ENCODE data around the gene DAD1.
A peak's percentile ranks its signal among the peaks of the same experiment; 100 is the strongest.
"Not testable (repeated sequence)": the region's sequence is repeated elsewhere in the genome, so short reads cannot be mapped to it uniquely, and the experiment has no call there.

DAD1 gene

DNA sequence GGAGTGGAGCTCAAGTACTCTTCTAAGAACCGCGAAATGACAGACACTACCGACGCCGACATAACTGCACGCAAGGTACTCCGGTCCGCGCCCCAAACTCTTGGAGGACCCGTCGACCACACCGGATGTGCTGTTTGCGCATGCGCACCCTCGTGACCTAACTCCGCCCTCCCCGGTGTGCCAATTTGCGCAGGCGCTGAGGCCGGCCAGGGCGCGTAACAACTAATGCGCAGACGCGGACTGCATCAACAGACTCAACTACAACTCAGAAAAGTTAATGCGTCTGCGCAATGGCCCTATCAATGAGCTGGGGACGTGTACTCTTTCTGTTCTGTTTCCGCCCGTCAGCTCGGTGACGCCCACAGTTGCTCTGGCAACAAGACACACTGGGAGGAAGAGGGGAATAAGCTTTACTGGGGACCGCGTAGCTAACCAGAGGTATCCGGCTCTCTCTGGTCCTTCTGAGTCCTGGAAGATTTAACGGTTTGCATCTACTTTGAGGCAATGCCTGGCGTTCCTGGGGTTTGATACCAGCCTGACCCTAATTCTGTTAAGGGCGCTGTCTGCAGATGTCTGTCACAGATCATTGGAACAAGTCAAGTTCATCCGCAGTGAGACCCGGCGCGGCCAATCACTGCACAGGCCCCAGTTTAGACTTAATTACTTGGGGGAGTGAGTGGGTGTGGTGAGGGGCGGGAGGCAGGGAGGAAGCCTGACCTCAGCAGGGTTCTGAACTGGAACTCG is at the start of gene DAD1:
Gene DAD1 (minus strand): TSS at position 129 of the 744 bp plus-strand sequence. CDS start 67 bp downstream, at position 62.
- DNase-seq: peak; percentile 98 to 99

DNA sequence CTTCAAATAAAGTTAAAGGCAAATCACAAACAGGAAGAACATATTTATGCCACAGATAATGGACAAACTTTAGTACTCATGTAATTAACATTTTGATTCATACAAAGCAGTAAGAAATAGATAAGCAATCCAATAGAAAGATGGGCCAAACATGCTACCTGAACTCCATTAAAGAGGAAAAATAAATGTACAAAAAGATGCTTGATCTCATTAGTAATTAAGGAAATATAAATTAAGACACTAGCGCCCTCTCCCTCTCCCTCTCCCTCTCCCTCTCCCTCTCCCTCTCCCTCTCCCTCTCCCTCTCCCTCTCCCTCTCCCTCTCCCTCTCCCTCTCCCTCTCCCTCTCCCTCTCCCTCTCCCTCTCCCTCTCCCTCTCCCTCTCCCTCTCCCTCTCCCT is 47.0 kb upstream of the DAD1 start:
- not testable (repeated sequence) for DNase-seq

- no peak for DNase-seq
These were observed 45.3 kb upstream of the DAD1 start for GRCh38 chr14:22634233-22634900.

DNA sequence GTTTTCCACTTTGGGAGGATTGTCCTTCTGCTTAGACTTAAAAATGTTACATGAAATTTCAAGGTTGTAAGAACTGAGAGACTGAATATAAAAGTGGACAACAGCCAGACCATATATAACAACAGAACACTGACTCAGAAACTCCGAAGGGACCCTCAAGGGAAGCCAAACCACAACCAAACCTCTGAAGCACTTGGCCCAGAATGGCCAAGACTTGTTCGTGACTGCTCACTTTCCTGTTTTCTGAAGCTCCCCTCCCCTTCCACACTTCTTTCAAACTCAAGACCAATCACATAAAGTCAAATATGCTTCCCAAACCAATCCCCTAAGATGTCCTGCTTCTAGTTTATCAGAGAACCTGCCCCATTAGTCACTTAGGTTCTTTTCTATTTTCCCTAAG is 41.5 kb upstream of the DAD1 start:
- no peak for DNase-seq

DNA sequence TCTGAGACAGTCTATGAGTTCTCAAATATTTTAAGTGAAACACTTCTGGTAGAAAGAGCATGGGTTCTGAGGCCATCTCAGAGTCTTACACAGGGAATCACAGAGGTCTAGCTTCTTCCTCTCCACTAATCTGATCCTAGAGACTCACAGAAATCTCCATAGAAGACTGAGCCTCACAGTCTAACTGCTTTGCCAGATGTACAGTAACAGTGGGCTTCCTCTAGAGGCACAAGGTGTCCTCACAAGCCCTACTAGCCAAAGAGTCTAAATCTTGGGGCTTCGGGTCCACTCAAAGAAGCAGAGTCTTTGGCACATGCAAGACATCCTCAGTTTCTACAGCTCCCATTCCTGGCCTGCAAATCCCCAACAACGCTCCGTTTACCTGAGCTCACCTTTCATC is 41.0 kb upstream of the DAD1 start:
- no peak for DNase-seq

DNA sequence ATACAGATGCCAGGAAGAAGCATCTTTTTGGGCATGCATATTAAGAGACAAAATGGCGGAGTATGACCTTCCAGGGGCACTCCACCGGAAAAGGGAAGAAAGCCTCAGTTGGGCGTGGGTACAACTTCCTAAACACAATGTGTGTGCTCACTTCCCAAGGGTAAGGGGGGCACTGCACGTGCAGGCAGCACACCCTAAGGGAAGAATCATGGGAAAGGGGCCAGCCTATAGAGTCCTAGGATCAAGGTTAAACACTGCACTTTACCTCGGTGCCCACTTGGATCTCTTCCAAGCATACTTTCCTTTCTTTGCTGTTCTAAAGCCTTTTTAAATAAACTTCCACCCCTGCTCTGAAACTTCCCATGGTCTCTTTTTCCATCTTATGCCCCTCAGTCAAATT is 40.3 kb upstream of the DAD1 start:
- DNase-seq: no peak

GRCh38 chr14:22627506-22628263 is 38.7 kb upstream of the DAD1 start:
- no peak for DNase-seq

DNA sequence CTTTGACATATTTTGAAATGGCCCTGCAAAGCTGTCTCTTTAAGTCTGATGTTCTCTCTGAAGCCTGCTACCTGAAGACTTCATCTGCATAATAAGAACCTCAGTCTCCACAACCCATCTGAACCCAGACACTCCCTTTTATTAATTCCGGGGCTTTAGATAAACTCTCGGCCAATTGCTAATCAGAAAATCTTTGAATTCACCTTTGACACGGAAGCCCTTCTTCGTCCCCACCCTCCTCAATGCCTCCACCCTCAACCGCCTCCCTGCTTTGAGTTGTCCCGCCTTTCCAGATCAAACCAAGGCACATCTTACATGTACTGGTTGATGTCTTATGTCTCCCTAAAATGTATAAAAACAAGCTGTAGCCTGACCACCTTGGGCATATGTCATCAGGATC is 37.6 kb upstream of the DAD1 start:
- no peak for DNase-seq

- no peak for DNase-seq
These were observed 34.0 kb upstream of the DAD1 start for GRCh38 chr14:22623047-22623446.

GRCh38 chr14:22622255-22622654 is 33.2 kb upstream of the DAD1 start:
- DNase-seq: no peak

GRCh38 chr14:22615765-22616164 is 26.7 kb upstream of the DAD1 start:
- not testable (repeated sequence) for DNase-seq

DNA sequence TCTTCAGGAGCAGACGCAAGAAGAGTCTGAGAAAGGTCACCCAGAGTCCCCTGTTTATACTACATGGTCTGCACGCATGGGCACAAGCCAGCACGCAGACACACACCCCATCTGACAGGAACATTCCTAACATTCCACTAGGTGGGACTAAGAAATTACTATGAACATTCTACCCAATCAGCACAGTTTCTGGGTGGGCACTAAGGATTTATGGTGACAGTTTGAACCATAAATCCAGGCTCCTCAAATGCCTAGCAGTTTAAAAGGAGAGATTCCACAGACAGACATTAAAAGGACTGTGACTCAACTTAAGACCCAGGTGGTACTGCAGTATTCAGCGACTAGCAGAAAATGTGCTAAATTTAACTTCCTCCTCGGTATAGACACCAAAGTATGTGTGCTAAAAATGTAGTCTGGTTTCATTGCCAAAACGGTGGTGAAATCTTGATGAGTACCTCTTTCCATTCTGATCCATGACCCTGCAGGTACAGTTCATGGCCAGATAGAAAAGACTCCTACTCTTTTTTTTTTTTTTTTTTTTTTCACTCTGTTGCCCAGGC is 25.3 kb upstream of the DAD1 start:
- DNase-seq: no peak

DNA sequence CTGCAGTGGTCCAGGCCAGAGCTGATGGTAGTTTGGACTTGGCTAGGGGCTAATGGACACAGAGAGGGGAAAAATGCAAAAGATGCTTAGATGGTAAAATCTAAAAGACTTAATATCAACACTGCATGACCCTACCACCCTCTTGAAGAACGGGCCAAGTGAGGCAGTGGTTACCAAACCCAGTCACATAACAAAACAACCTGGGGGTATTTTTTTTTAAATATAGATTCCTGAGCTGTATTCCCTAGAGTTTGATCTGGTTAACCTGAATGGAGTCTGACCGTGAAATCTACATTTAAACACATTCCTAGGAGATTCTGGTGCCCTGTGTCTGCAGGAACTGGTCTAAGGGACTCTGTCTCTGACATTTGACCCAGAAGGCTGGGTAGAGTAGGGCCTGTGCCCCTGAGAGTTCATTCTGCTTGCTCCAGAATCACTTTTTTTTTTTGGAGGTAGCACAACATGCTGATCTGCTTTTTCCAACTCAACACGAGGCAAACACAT is 24.8 kb upstream of the DAD1 start:
- no peak for DNase-seq

DNA sequence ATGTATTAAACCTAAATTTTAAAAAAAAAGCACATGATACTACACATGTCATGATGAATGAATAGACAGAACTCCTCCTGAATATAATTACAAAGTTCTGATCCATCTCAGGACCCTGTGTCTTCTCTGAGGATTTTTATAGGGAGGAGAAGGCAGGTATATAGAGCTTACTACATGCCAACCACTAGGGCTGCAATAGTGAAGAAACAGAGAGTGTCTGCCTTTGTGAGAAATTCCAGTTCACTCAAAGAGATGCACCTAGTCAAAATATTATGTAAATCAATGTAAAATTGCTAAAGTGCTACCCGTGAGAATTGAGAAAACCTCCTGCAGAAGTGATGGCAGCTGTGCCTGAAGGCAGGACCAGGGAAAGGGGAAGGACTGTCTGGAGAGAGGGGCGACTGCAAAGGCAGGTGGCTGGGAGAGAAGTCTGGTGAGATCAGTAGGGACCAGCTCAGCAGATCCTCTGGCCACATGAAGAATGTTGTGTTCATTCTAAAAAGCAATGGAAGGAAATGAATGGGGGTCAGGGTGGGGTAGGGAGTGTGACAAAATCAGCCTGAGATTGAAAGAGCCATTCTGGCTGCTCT is 24.2 kb upstream of the DAD1 start:
- no peak for DNase-seq

- no peak for DNase-seq
These were observed 21.9 kb upstream of the DAD1 start for GRCh38 chr14:22610931-22611330.

- DNase-seq: no peak
These were observed 18.3 kb upstream of the DAD1 start for GRCh38 chr14:22607291-22607690.

DNA sequence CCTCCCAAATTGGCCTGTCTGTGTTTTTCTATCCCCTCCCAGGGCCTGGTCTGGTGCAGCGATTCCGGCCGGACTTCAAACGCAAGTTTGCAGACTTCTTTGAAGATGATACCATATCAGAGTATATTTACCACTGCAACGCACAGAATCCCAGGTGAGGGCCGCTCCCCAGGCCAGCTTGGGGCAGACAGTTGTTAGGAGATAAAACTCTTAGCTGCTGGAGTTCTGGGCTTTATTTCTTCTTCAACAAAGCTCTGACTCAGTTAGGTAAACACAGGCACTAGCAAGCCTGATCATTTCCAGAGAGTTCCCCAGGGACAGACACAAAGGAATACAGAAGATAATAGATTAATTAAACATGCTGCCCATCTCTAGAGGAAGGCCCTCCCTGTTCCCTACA is 17.4 kb upstream of the DAD1 start:
- DNase-seq: no peak

GRCh38 chr14:22602862-22603261 is 13.8 kb upstream of the DAD1 start:
- no peak for DNase-seq

GRCh38 chr14:22601996-22602395 is 13.0 kb upstream of the DAD1 start:
- no peak for DNase-seq

DNA sequence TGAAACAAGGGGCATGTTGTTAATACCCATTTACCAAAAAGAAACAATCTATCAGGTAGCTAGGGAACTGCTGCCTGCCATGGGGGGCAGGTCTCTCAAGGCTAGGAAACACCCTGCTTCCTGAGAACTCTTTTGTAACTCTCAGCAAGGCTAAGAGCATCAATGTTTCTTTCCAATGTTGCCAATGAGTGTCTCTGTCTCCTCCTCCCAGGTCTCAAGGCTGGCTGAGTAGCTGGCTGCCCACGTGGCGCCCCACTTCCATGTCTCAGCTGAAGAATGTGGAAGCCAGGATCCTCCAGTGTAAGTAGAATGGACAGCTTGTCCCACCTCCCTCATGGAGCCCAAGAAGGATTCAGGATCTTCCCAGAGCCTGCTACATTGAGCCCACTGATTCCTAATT is 12.4 kb upstream of the DAD1 start:
- DNase-seq: no peak

GRCh38 chr14:22600027-22600426 is 11.0 kb upstream of the DAD1 start:
- no peak for DNase-seq

- no peak for DNase-seq
These were observed 10.3 kb upstream of the DAD1 start for GRCh38 chr14:22599349-22599748.

GRCh38 chr14:22598896-22599244 is 9.8 kb upstream of the DAD1 start:
- peak in 1 of 2 experiments; percentile 27 for DNase-seq
